ENCODE data around the gene PTPRG.

PTPRG gene

DNA sequence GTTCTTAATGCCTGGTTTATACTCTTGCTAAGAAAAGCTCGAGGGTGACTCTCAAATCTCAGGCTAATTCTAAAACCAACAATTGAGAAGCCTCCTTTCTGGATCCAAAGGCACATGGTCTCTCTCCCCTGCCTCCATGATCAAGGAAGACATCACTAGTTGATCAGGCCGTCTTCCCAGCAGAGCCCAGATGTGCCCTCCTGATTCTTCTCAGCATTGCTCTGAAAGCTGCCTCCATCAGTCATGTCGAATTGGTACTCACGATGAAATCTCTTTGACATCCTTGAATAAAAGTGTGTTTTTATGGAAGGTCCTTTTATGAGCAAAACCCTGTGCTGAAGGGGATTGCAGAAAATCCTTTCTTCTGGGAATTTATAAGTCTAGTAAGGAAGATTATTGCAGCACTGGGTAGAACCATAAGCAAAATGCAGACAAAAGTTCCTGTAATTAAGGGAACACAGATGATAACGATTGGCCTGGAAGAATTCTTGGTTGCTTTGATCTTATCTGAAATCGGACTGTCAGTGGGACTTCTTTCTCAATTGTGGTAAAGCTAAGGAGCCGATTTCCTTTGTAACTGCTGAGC lies 345.9 kb downstream of the PTPRG start:
- no peak for DNase-seq
- no peak overlapping the region for H2AFZ ChIP-seq (ENCODE audit: insufficient read depth, low read length, poor library complexity)
- H3K79me2 ChIP-seq (ENCODE audit: control insufficient read depth, insufficient read depth, low read length, poor library complexity) = no peaks in the 10 kb centered on the region
- no peak overlapping the region for H3K4me2 ChIP-seq (ENCODE audit: low read length)
- no peaks in the 10 kb centered on the region for H3K36me3 ChIP-seq (ENCODE audit: control insufficient read depth in 1 of 2, insufficient read depth in 2 of 2, low read length in 2 of 2)
- no peak overlapping the region for H4K8ac ChIP-seq (ENCODE audit: low read depth, low read length)
- no peak overlapping the region for H2BK120ac ChIP-seq (ENCODE audit: insufficient read depth, low read length, poor library complexity)
- no peak overlapping the region for H4K91ac ChIP-seq (ENCODE audit: low read depth, low read length)
- no peak overlapping the region for H2BK12ac ChIP-seq (ENCODE audit: low read length)
- no peak overlapping the region for H2BK5ac ChIP-seq (ENCODE audit: low read depth, low read length, poor library complexity)
- H3K27me3 ChIP-seq (ENCODE audit: insufficient read depth, low read length) = no peaks in the 10 kb centered on the region
- no peak overlapping the region for H3K9ac ChIP-seq (ENCODE audit: low read length)
- H3K18ac ChIP-seq (ENCODE audit: low read length) = no peak overlapping the region
- no peak overlapping the region for H3K4me3 ChIP-seq (ENCODE audit: low read depth, low read length)
- H3K9me3 ChIP-seq (ENCODE audit: insufficient read depth, low read depth, low read length) = no peaks in the 10 kb centered on the region
- H3K79me1 ChIP-seq (ENCODE audit: low read length) = no peaks in the 10 kb centered on the region
- no peak overlapping the region for H4K12ac ChIP-seq (ENCODE audit: low read depth, low read length)
- H2AK5ac ChIP-seq (ENCODE audit: low read length) = no peak overlapping the region
- no peak overlapping the region for H3K27ac ChIP-seq (ENCODE audit: low read depth, low read length)
- H3K23ac ChIP-seq (ENCODE audit: low read length) = no peak overlapping the region
- H3K4ac ChIP-seq (ENCODE audit: low read depth, low read length) = no peak overlapping the region
- H3K14ac ChIP-seq (ENCODE audit: low read length) = no peak overlapping the region
- WGBS (ENCODE audit: extremely low coverage, insufficient coverage, insufficient read length) = no CpG with 5 or more reads among the region's 7 CpGs
- H3K4me1 ChIP-seq (ENCODE audit: control insufficient read depth in 1 of 2, insufficient read depth in 2 of 2, low read length in 2 of 2) = peaks cover 0 to 4% of the 10 kb centered on the region in 2 experiments

DNA sequence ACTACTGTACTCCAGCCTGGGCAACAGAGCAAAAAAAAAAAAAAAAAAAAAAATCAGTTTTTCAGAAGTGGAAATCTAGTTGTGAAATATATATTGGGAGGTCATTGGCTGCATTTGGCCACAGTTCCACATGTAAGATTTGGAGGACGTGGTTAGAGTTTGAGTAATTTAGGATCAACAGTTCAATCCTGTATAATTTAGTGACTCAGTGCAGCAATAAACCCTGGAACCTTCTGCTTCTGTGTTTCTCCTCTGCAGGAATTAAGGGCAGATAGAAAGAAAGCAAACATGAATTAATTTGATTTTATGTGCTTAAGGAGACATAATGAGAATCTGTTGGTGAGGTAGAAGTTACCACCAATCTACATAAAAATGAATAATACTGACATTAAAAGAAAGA lies 347.0 kb downstream of the PTPRG start:
- H2BK5ac ChIP-seq (ENCODE audit: low read depth, low read length, poor library complexity) = no peak overlapping the region
- H4K8ac ChIP-seq (ENCODE audit: low read depth, low read length) = no peak overlapping the region
- H3K79me2 ChIP-seq (ENCODE audit: control insufficient read depth, insufficient read depth, low read length, poor library complexity) = no peaks in the 10 kb centered on the region
- H3K23ac ChIP-seq (ENCODE audit: low read length) = no peak overlapping the region
- H2AK5ac ChIP-seq (ENCODE audit: low read length) = no peak overlapping the region
- H3K4me1 ChIP-seq (ENCODE audit: control insufficient read depth in 1 of 2, insufficient read depth in 2 of 2, low read length in 2 of 2) = peaks cover 0 to 4% of the 10 kb centered on the region in 2 experiments
- H3K4me3 ChIP-seq (ENCODE audit: low read depth, low read length) = no peak overlapping the region
- H3K14ac ChIP-seq (ENCODE audit: low read length) = no peak overlapping the region
- H3K36me3 ChIP-seq (ENCODE audit: control insufficient read depth in 1 of 2, insufficient read depth in 2 of 2, low read length in 2 of 2) = no peaks in the 10 kb centered on the region
- no peak overlapping the region for H3K4me2 ChIP-seq (ENCODE audit: low read length)
- no peak overlapping the region for H4K91ac ChIP-seq (ENCODE audit: low read depth, low read length)
- WGBS (ENCODE audit: extremely low coverage, insufficient coverage, insufficient read length) = no CpG with 5 or more reads among the region's 1 CpG
- no peak overlapping the region for H3K27ac ChIP-seq (ENCODE audit: low read depth, low read length)
- no peaks in the 10 kb centered on the region for H3K9me3 ChIP-seq (ENCODE audit: insufficient read depth, low read depth, low read length)
- no peak for DNase-seq
- H3K9ac ChIP-seq (ENCODE audit: low read length) = no peak overlapping the region
- H3K79me1 ChIP-seq (ENCODE audit: low read length) = no peaks in the 10 kb centered on the region
- no peak overlapping the region for H2AFZ ChIP-seq (ENCODE audit: insufficient read depth, low read length, poor library complexity)
- no peaks in the 10 kb centered on the region for H3K27me3 ChIP-seq (ENCODE audit: insufficient read depth, low read length)
- H3K4ac ChIP-seq (ENCODE audit: low read depth, low read length) = no peak overlapping the region
- H2BK120ac ChIP-seq (ENCODE audit: insufficient read depth, low read length, poor library complexity) = no peak overlapping the region
- H4K12ac ChIP-seq (ENCODE audit: low read depth, low read length) = no peak overlapping the region
- H2BK12ac ChIP-seq (ENCODE audit: low read length) = no peak overlapping the region
- H3K18ac ChIP-seq (ENCODE audit: low read length) = no peak overlapping the region

DNA sequence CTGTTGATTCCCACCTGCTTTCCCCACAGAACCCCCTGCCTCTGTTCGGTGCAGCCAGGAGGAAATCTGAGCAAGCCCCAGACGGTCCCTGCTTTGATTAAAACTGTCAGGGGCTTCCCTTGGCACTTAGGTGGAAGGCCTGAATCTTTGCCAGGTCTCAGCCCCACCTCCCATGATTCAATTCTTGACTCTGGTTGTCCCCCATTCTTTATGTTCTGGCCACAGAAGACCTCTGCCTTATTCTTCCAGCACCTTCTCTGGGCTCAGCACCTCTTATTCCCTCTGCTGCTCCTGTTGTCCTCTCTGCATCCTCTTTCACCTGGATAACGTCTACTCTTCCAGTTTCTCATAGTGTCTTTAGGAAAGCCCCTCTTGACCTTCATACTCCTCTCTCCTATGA lies 349.4 kb downstream of the PTPRG start:
- Histone ChIP-seq H3K4ac (ENCODE audit: low read depth, low read length) (no peak overlapping the region), H3K23ac (ENCODE audit: low read length) (no peak overlapping the region), H2BK120ac (ENCODE audit: insufficient read depth, low read length, poor library complexity) (no peak overlapping the region), H3K9ac (ENCODE audit: low read length) (no peak overlapping the region), H3K4me3 (ENCODE audit: low read depth, low read length) (no peak overlapping the region), H4K12ac (ENCODE audit: low read depth, low read length) (no peak overlapping the region), H2AFZ (ENCODE audit: insufficient read depth, low read length, poor library complexity) (no peak overlapping the region), H3K27me3 (ENCODE audit: insufficient read depth, low read length) (no peaks in the 10 kb centered on the region), H2AK5ac (ENCODE audit: low read length) (no peak overlapping the region), H3K9me3 (ENCODE audit: insufficient read depth, low read depth, low read length) (no peaks in the 10 kb centered on the region), H4K8ac (ENCODE audit: low read depth, low read length) (no peak overlapping the region), H3K36me3 (ENCODE audit: control insufficient read depth in 1 of 2, insufficient read depth in 2 of 2, low read length in 2 of 2) (no peaks in the 10 kb centered on the region), H3K79me2 (ENCODE audit: control insufficient read depth, insufficient read depth, low read length, poor library complexity) (no peaks in the 10 kb centered on the region), H3K79me1 (ENCODE audit: low read length) (no peaks in the 10 kb centered on the region), H3K4me1 (ENCODE audit: control insufficient read depth in 1 of 2, insufficient read depth in 2 of 2, low read length in 2 of 2) (peaks cover 0 to 2% of the 10 kb centered on the region in 2 experiments), H3K18ac (ENCODE audit: low read length) (no peak overlapping the region), H4K91ac (ENCODE audit: low read depth, low read length) (no peak overlapping the region), H3K14ac (ENCODE audit: low read length) (no peak overlapping the region), H2BK5ac (ENCODE audit: low read depth, low read length, poor library complexity) (no peak overlapping the region), H3K27ac (ENCODE audit: low read depth, low read length) (no peak overlapping the region), H2BK12ac (ENCODE audit: low read length) (no peak overlapping the region), H3K4me2 (ENCODE audit: low read length) (no peak overlapping the region)
- WGBS (ENCODE audit: extremely low coverage, insufficient coverage, insufficient read length) = no CpG with 5 or more reads among the region's 3 CpGs
- no peak for DNase-seq

DNA sequence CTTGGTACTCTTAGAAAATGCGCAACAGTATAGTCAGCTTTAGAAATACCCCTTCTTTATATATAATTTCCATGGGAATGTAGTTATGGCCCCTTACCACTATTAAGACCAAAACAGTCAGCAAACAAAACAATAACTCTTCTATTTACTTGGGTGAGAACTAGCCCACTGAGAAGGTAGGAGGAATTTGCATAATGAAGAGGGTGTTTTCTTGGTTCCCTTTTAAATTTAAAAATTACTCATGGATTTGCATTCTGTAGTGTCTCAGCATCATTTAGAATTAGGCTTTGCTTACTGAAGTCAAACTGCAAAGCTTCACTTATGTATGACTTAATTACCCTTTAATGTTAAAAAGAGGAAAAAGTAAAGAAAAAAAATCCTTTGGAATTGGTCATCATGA lies 350.8 kb downstream of the PTPRG start:
- no peak overlapping the region for H4K12ac ChIP-seq (ENCODE audit: low read depth, low read length)
- H3K18ac ChIP-seq (ENCODE audit: low read length) = no peak overlapping the region
- H3K14ac ChIP-seq (ENCODE audit: low read length) = no peak overlapping the region
- no peak overlapping the region for H2BK5ac ChIP-seq (ENCODE audit: low read depth, low read length, poor library complexity)
- H3K27me3 ChIP-seq (ENCODE audit: insufficient read depth, low read length) = no peaks in the 10 kb centered on the region
- H3K9me3 ChIP-seq (ENCODE audit: insufficient read depth, low read depth, low read length) = no peaks in the 10 kb centered on the region
- H3K36me3 ChIP-seq (ENCODE audit: control insufficient read depth in 1 of 2, insufficient read depth in 2 of 2, low read length in 2 of 2) = no peaks in the 10 kb centered on the region
- no peak overlapping the region for H2BK12ac ChIP-seq (ENCODE audit: low read length)
- no peak overlapping the region for H2BK120ac ChIP-seq (ENCODE audit: insufficient read depth, low read length, poor library complexity)
- no peak overlapping the region for H2AK5ac ChIP-seq (ENCODE audit: low read length)
- H3K4ac ChIP-seq (ENCODE audit: low read depth, low read length) = no peak overlapping the region
- no peak overlapping the region for H3K4me2 ChIP-seq (ENCODE audit: low read length)
- no peaks in the 10 kb centered on the region for H3K79me2 ChIP-seq (ENCODE audit: control insufficient read depth, insufficient read depth, low read length, poor library complexity)
- peaks cover 0 to 2% of the 10 kb centered on the region in 2 experiments for H3K4me1 ChIP-seq (ENCODE audit: control insufficient read depth in 1 of 2, insufficient read depth in 2 of 2, low read length in 2 of 2)
- no peak for DNase-seq
- no peak overlapping the region for H4K8ac ChIP-seq (ENCODE audit: low read depth, low read length)
- no peak overlapping the region for H4K91ac ChIP-seq (ENCODE audit: low read depth, low read length)
- WGBS (ENCODE audit: extremely low coverage, insufficient coverage, insufficient read length) = no CpG with 5 or more reads among the region's 1 CpG
- H2AFZ ChIP-seq (ENCODE audit: insufficient read depth, low read length, poor library complexity) = no peak overlapping the region
- H3K79me1 ChIP-seq (ENCODE audit: low read length) = no peaks in the 10 kb centered on the region
- no peak overlapping the region for H3K9ac ChIP-seq (ENCODE audit: low read length)
- H3K23ac ChIP-seq (ENCODE audit: low read length) = no peak overlapping the region
- H3K4me3 ChIP-seq (ENCODE audit: low read depth, low read length) = no peak overlapping the region
- no peak overlapping the region for H3K27ac ChIP-seq (ENCODE audit: low read depth, low read length)
